H1 (cell line): ENCODE measurements around the gene IL5RA. TPM values are rescaled to one million over a fixed set of nuclear protein-coding genes. Genes with fewer than 3 reads are reported as not detected.
A peak's percentile ranks its signal among the peaks of the same experiment; 100 is the strongest.

ENCODE experiments used
- CTCF ChIA-PET: fragments of 300-600 bp; sonication (Branson Sonifier 250); formaldehyde crosslinking; loops from one replicate; lab custom pipeline; 2021; ENCODE audit not compliant: partially characterized antibody; lab: Charles Lee
- POLR2A ChIA-PET: fragments of 300-600 bp; sonication (Branson Sonifier 250); formaldehyde crosslinking; loops from one replicate; lab custom pipeline; 2021; ENCODE audit warnings: inconsistent platforms; ENCODE audit not compliant: partially characterized antibody; lab: Charles Lee
- DNase-seq, 2 experiments: peaks; one replicate each; pipeline versions ENCODE4 v3.0.0 to v3.0.0-alpha.2; 2010 to 2022; ENCODE audit warnings: low spot score in 2 of 2, low read depth in 1 of 2, mixed read lengths in 1 of 2
- FAIRE-seq: peaks from 2 replicates; lab custom pipeline; 2011; peaks lifted over from hg19 to GRCh38; lab: Jason Lieb, UNC
- H2AFZ ChIP-seq: 2 replicates; pipeline ENCODE4 v1.8.1; 2012; ENCODE audit warnings: low read length, inconsistent platforms
- H2AK5ac ChIP-seq: 2 replicates; pipeline ENCODE4 v1.6.1; 2013; ENCODE audit warnings: low read depth, low read length
- H2BK120ac ChIP-seq: replicated peaks from 2 replicates; pipeline ENCODE3; 2013; ENCODE audit warnings: low read depth, low read length, inconsistent platforms
- H2BK12ac ChIP-seq: 2 replicates; pipeline ENCODE4 v1.6.1; 2013; ENCODE audit warnings: low read depth, low read length
- H2BK15ac ChIP-seq: 2 replicates; pipeline ENCODE4 v1.6.1; 2013; ENCODE audit warnings: low read length
- H2BK20ac ChIP-seq: 2 replicates; pipeline ENCODE4 v1.6.1; 2013; ENCODE audit warnings: low read length
- H2BK5ac ChIP-seq: 2 replicates; pipeline ENCODE4 v1.6.1; 2013; ENCODE audit warnings: low read depth, low read length
- H3K14ac ChIP-seq: 2 replicates; pipeline ENCODE4 v1.6.1; 2013; ENCODE audit warnings: inconsistent platforms; ENCODE audit not compliant: insufficient read length
- H3K18ac ChIP-seq: 2 replicates; pipeline ENCODE4 v1.6.1; 2013; ENCODE audit warnings: low read length; ENCODE audit errors: extremely low read depth
- H3K23ac ChIP-seq: 2 replicates; pipeline ENCODE4 v1.6.1; 2013; ENCODE audit warnings: inconsistent platforms; ENCODE audit not compliant: insufficient read length
- H3K23me2 ChIP-seq: 2 replicates; pipeline ENCODE4 v1.6.1; 2013; ENCODE audit warnings: low read depth, low read length
- H3K27ac ChIP-seq: 2 replicates; pipeline ENCODE4 v1.6.1; 2011; ENCODE audit warnings: low read depth, low read length, inconsistent platforms
- H3K27me3 ChIP-seq, 4 experiments: replicated peaks in 1 of 4; 1 replicate in 1 of 4; 2 replicates in 3 of 4; pipeline versions ENCODE4 v1.6.1 to v1.8.1; 2011 to 2013; ENCODE audit warnings: low read length in 3 of 4, mild to moderate bottlenecking in 3 of 4, inconsistent platforms in 2 of 4, mixed read lengths in 2 of 4, moderate library complexity in 1 of 4; ENCODE audit not compliant: control insufficient read depth in 3 of 4, insufficient read depth in 3 of 4; ENCODE audit errors: extremely low read depth in 1 of 4
- H3K36me3 ChIP-seq, 4 experiments: 2 replicates each; pipeline versions ENCODE4 v1.6.1 to v1.8.1; 2011 to 2013; ENCODE audit warnings: mild to moderate bottlenecking in 4 of 4, low read length in 3 of 4, moderate library complexity in 2 of 4, control low read depth in 1 of 4, inconsistent platforms in 1 of 4; ENCODE audit not compliant: insufficient read depth in 4 of 4, control insufficient read depth in 2 of 4
- H3K4ac ChIP-seq: replicated peaks from 2 replicates; pipeline ENCODE3; 2013; ENCODE audit warnings: low read length, low read depth, mixed read lengths, inconsistent platforms; ENCODE audit not compliant: insufficient read length
- H3K4me1 ChIP-seq, 4 experiments: replicated peaks in 1 of 4; 1 replicate in 1 of 4; 2 replicates in 3 of 4; pipeline versions ENCODE4 v1.6.1 to v1.8.1; 2011 to 2013; ENCODE audit warnings: low read length in 3 of 4, inconsistent platforms in 2 of 4, mixed read lengths in 1 of 4; ENCODE audit not compliant: insufficient read depth in 4 of 4, control insufficient read depth in 3 of 4
- H3K4me2 ChIP-seq, 2 experiments: 2 replicates each; pipeline versions ENCODE4 v1.6.1 to v1.8.1; 2011 to 2013; ENCODE audit warnings: low read depth in 2 of 2, low read length in 2 of 2, control low read depth in 1 of 2, inconsistent platforms in 1 of 2, mild to moderate bottlenecking in 1 of 2; ENCODE audit not compliant: insufficient read depth in 1 of 2
- H3K4me3 ChIP-seq, 4 experiments: fragments of 200-600, 300-600 bp in 1 of 4; sonication (generic), shearing (Covaris generic), sonication (Bioruptor Twin) in 1 of 4; 2 replicates each; pipeline versions ENCODE4 v1.5.1 to v1.8.1; 2011 to 2016; ENCODE audit warnings: low read length in 4 of 4, low read depth in 3 of 4, control low read depth in 2 of 4, inconsistent platforms in 2 of 4, mild to moderate bottlenecking in 2 of 4, mixed read lengths in 1 of 4, moderate library complexity in 1 of 4; ENCODE audit not compliant: insufficient read depth in 2 of 4; ENCODE audit errors: extremely low read depth in 1 of 4
- H3K56ac ChIP-seq: replicated peaks from 2 replicates; pipeline ENCODE3; 2013; ENCODE audit warnings: low read depth, mild to moderate bottlenecking, mixed read lengths, low read length, inconsistent platforms; ENCODE audit not compliant: insufficient read length
- H3K79me1 ChIP-seq: 2 replicates; pipeline ENCODE4 v1.6.1; 2013; ENCODE audit warnings: low read depth, low read length, control low read depth
- H3K79me2 ChIP-seq, 2 experiments: 2 replicates each; pipeline versions ENCODE4 v1.6.1 to v1.8.1; 2012 to 2013; ENCODE audit warnings: low read length in 2 of 2, mild to moderate bottlenecking in 2 of 2, inconsistent platforms in 1 of 2; ENCODE audit not compliant: insufficient read depth in 2 of 2, control insufficient read depth in 1 of 2
- H3K9ac ChIP-seq, 4 experiments: replicated peaks in 1 of 4; 1 replicate in 1 of 4; 2 replicates in 3 of 4; pipeline versions ENCODE4 v1.6.1 to v1.8.1; 2011 to 2013; ENCODE audit warnings: low read depth in 3 of 4, low read length in 3 of 4, control low read depth in 2 of 4, mild to moderate bottlenecking in 2 of 4, moderate library complexity in 2 of 4, inconsistent platforms in 1 of 4; ENCODE audit errors: extremely low read depth in 1 of 4
- H3K9me3 ChIP-seq, 2 experiments: 2 replicates each; pipeline versions ENCODE4 v1.6.1 to v1.8.1; 2012 to 2013; ENCODE audit warnings: mild to moderate bottlenecking in 2 of 2, moderate library complexity in 2 of 2, control low read depth in 1 of 2, inconsistent platforms in 1 of 2, low read depth in 1 of 2, low read length in 1 of 2, mixed read lengths in 1 of 2; ENCODE audit not compliant: insufficient read depth in 2 of 2
- H4K20me1 ChIP-seq, 2 experiments: replicated peaks in 1 of 2; 2 replicates each; pipeline versions ENCODE3 to v1.8.1; 2011 to 2013; ENCODE audit warnings: inconsistent platforms in 2 of 2, low read length in 2 of 2, mild to moderate bottlenecking in 1 of 2; ENCODE audit not compliant: insufficient read depth in 2 of 2, control insufficient read depth in 1 of 2
- H4K5ac ChIP-seq: 2 replicates; pipeline ENCODE4 v1.6.1; 2013; ENCODE audit warnings: low read length, low read depth, mixed read lengths, inconsistent platforms; ENCODE audit not compliant: insufficient read length
- H4K8ac ChIP-seq: 2 replicates; pipeline ENCODE4 v1.8.0; 2013; ENCODE audit warnings: mild to moderate bottlenecking, moderate library complexity, low read length, inconsistent platforms; ENCODE audit not compliant: insufficient read depth; ENCODE audit errors: extremely low read depth
- H4K91ac ChIP-seq: replicated peaks from 2 replicates; pipeline ENCODE3; 2013; ENCODE audit warnings: low read length, mixed read lengths, inconsistent platforms; ENCODE audit not compliant: insufficient read length
- EP300 ChIP-seq, 2 experiments: IDR thresholded peaks; 1 replicate in 1 of 2; 2 replicates in 1 of 2; pipeline ENCODE4 v1.6.1; 2011 to 2012; ENCODE audit warnings: low read depth in 2 of 2, low read length in 2 of 2, mild to moderate bottlenecking in 2 of 2, borderline replicate concordance in 1 of 2, inconsistent platforms in 1 of 2, moderate library complexity in 1 of 2
- HDAC6 ChIP-seq: IDR thresholded peaks from one replicate; pipeline ENCODE4 v1.7.1; 2012; ENCODE audit warnings: low read depth, mild to moderate bottlenecking, inconsistent platforms, low read length, moderate library complexity
- POLR2AphosphoS5 ChIP-seq: IDR thresholded peaks from 2 replicates; pipeline ENCODE4 v1.6.1; 2011; ENCODE audit warnings: low read depth, low read length
- whole genome bisulfite sequencing, 2 experiments: shearing (Covaris generic) in 1 of 2; methylation state at CpG; one replicate each; pipeline versions ENCODE4 v1.1.6 to v1.1.7; 2013 to 2015; ENCODE audit warnings: low lambda C conversion rate in 2 of 2, mixed read lengths in 2 of 2, inconsistent platforms in 1 of 2, low coverage in 1 of 2, missing lambda C conversion rate in 1 of 2; ENCODE audit not compliant: insufficient replicate concordance in 2 of 2, insufficient coverage in 1 of 2, insufficient read length in 1 of 2; ENCODE audit errors: extremely low coverage in 1 of 2, missing lambda C conversion rate in 1 of 2; 5-methylcytosine and 5-hydroxymethylcytosine counted together
- polyA plus RNA-seq, 7 experiments: library from polyadenylated mRNA; depleted of rRNA in 3 of 7; stranded (reverse) in 5 of 7; unstranded in 2 of 7; fragments of >200 nt in 5 of 7; fragments of 200-250 nt in 2 of 7; gene quantifications; 1 replicate in 5 of 7; 2 replicates in 1 of 7; 4 replicates in 1 of 7; pipeline versions ENCODE4 v1.2.1 to v1.2.3, GENCODE V29; 2011 to 2013; ENCODE audit warnings: missing spikeins in 2 of 7, mixed read lengths in 2 of 7
- total RNA-seq: library from RNA; stranded (reverse); fragmentation: NEBNext Ultra II Directional; extraction: Animal tissue kit (Norgen Biotek cat#: 25700); gene quantifications from 2 replicates; pipeline ENCODE4 v1.2.1, GENCODE V29; 2021

Gene IL5RA
- total and polyA plus RNA-seq, 2 of the 8 experiments (the other 6 are each of a cell fraction or from before 2014, with no cell fraction given): not detected

DNA sequence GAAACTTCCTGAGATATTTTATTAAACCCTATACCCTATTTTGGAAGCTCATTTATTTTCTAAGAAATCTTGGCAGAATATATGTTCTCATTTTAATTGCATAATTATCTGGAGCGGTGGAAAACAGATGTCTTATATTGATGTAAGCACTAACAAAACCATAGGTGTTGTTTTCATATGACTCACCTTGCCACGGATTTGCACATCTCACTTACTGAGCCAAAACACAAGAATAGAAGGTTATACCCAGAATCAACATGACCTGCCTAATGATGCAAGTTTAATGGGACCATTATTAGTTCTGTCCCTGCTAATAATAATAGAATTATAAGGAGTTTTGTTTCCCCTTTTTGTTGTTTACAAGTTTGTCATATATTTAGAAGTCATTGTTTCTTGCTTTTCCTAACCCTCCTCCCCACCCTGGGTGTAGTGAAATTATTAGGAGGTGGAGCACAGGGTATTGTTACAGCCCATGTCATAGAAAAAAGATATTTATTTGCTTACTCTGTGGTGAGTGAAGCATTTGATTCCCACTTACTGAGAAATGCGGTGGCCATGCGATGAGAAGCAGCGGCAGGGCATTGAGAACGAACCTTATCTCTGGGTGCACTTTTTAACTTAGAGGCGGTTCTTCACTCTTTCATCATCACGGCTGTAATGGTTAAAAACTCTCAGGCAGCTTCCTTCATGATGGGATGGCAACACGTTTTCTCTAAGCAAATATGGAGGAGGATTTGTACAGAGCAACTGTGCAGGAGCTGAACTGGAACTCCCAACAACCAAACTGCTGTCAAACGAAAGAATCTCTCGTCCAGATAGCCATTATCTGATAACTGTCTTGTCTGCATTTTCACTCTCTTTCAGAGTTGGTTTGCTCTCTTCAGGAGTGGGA, 521 bp downstream of the IL5RA start:
- Histone ChIP-seq H3K79me2 (no peaks in the 10 kb centered on the region), H2BK20ac (no peak overlapping the region), H3K23ac (no peak overlapping the region), H3K4ac (no peak overlapping the region), H4K91ac (no peak overlapping the region), H3K36me3 (no peaks in the 10 kb centered on the region), H3K9ac (no peak overlapping the region), H4K20me1 (no peaks in the 10 kb centered on the region), H3K4me1 (peaks cover 0 to 6% (median 6%) of the 10 kb centered on the region in 4 experiments; a peak in 5 of 7 replicates), H2BK5ac (no peak overlapping the region), H2BK120ac (no peak overlapping the region), H3K27me3 (no peaks in the 10 kb centered on the region), H3K79me1 (no peaks in the 10 kb centered on the region), H3K23me2 (no peaks in the 10 kb centered on the region), H3K14ac (no peak overlapping the region), H2AK5ac (no peak overlapping the region), H4K8ac (no peak overlapping the region), H3K4me3 (no peak overlapping the region), H2BK12ac (no peak overlapping the region), H3K56ac (no peak overlapping the region), H2AFZ (peak overlapping the region; percentile 55), H3K9me3 (no peaks in the 10 kb centered on the region), H3K27ac (peak overlapping the region; percentile 62; the same call in 1 of the 2 replicates), H2BK15ac (no peak overlapping the region), H3K18ac (no peak overlapping the region), H4K5ac (no peak overlapping the region), H3K4me2 (peak overlapping the region in 1 of 2 experiments; percentile 52; a peak in 1 of 4 replicates)
- DNase-seq (no peak), FAIRE-seq (no peak)
- POLR2A ChIA-PET: no interaction called here
- CTCF ChIA-PET: interaction anchor here (0.9 to 1.1 kb wide), 2 partner anchors 42 to 79 kb away, joined by 3 read pairs; no protein-coding TSS in a partner anchor
- WGBS, 2 experiments: 79% methylated on average over 11 of the region's 11 CpGs; no CpG with 5 or more reads in 1 of the 2 experiments
- TF ChIP-seq HDAC6: no peak
- TF ChIP-seq EP300 (IDR thresholded peaks at IDR 0.05; ENCODE audit: borderline replicate concordance in 1 of 2, low read depth in 2 of 2, low read length in 2 of 2): no peak
- TF ChIP-seq POLR2AphosphoS5: no peak
